Putamen (tissue), 1 donor: Measurements from ENCODE around the gene CTBP1.
"Not testable (repeated sequence)": the region's sequence is repeated elsewhere in the genome, so short reads cannot be mapped to it uniquely, and the experiment has no call there.

Experiments
- DNase-seq: peaks from one replicate; pipeline ENCODE4 v3.0.0-alpha.2; 2016; ENCODE audit warnings: low spot score

The CTBP1 gene

GRCh38 chr4:1237981-1238675, 10.8 kb downstream of the CTBP1 start:
- DNase-seq: no peak

- not testable (repeated sequence) for DNase-seq
These were observed 11.7 kb downstream of the CTBP1 start for GRCh38 chr4:1237261-1237660.

GRCh38 chr4:1236836-1237235, 12.1 kb downstream of the CTBP1 start:
- DNase-seq: not testable (repeated sequence)

GRCh38 chr4:1236103-1236641, 12.8 kb downstream of the CTBP1 start:
- DNase-seq: no peak

GRCh38 chr4:1235381-1236102, 13.4 kb downstream of the CTBP1 start:
- DNase-seq: no peak

- no peak for DNase-seq
These were observed 14.1 kb downstream of the CTBP1 start for GRCh38 chr4:1234811-1235292.

- no peak for DNase-seq
These were observed 14.6 kb downstream of the CTBP1 start for GRCh38 chr4:1234309-1234695.

DNA sequence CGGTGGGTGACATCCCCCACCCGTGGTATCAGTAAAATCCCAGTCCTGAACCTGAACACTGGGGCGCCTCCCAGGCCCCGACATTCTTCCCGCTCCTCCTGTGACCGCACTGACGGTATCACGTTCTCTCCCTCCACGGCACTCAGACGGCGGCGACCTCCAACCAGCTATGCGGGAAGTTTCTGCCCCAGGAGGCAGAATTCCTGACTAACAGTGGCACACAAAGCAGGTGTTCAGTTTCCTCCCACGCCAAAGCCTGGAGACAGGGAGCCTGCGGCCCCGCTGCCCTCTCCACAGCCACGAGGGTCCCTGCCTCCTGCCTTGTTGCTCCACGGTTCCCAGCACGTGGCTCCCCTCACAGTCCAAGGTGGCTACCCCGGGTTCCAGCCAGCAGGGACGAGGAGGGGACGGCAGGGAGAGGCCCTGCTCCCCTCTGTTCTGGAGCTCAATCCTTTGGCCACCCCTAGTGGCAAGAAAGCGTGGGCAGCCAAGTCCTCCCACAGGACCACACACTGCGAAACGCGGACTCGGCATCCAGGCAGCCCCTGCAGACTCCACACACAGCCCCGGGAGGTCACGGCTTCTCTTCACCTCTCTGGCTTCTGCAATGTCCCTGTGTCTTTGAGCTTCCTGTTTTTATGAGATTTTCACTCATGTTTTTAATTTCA, 15.2 kb downstream of the CTBP1 start:
- DNase-seq: no peak

- no peak for DNase-seq
These were observed 16.0 kb downstream of the CTBP1 start for GRCh38 chr4:1232661-1233621.

- no peak for DNase-seq
These were observed 17.1 kb downstream of the CTBP1 start for GRCh38 chr4:1231637-1232360.

GRCh38 chr4:1230971-1231636, 17.8 kb downstream of the CTBP1 start:
- DNase-seq: no peak

GRCh38 chr4:1230316-1230715, 18.6 kb downstream of the CTBP1 start:
- DNase-seq: no peak

DNA sequence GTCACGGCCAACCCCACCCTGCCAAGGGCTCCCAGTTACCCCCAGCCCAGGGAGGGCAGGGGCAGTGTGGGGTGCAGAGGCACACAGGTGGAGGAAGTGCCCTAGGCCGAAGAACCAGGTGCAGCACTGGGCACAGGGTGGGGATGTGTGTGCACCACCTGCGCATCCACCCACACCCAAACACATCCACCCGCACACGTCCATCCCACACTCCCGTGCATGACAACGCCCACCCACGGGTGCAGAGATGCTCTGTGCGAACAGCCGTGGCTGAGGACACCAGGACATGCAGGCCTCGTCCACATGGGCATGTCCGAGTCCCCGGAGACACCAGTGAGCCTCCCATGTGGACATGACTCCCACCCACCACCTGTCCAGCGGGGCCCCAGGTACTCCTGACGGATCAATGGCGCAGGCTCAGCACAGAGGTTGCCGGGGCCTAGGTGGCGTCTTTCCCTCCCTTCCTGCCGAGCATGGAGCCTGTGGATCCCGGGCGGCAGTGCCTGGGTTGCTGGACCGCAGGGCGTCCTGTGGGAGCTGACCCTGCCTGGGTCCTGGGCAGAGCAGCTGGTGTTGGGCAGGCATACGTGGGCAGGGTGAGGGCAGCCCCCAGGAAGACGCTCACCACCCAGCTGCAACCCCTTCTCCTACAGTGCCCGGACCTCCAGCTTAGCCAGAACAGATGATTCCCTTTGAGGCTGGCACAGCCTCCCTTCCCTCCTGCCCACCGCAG, 19.6 kb downstream of the CTBP1 start:
- no peak for DNase-seq

- DNase-seq: no peak
These were observed 21.1 kb downstream of the CTBP1 start for GRCh38 chr4:1227816-1228215.

DNA sequence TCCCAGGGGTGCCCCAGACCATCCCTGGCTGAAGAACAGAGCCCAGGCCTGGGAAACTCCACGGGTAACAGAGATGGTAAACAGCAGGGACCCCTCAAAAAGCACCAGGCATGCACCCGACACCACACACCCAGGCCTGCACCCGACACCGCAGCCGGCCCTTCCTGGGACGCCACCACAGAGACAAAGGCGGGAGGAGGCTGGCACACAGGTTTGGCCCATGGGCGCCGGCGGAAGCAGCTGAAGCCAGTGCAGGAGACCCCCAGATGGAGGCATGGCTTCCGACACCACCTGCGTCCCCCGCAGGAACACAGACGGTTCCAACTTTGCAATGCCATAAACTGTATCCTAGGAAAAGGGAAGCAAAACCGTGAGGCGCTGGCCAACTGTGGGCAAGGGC, 22.3 kb downstream of the CTBP1 start:
- no peak for DNase-seq

- DNase-seq: no peak
These were observed 22.8 kb downstream of the CTBP1 start for GRCh38 chr4:1226144-1226481.

DNA sequence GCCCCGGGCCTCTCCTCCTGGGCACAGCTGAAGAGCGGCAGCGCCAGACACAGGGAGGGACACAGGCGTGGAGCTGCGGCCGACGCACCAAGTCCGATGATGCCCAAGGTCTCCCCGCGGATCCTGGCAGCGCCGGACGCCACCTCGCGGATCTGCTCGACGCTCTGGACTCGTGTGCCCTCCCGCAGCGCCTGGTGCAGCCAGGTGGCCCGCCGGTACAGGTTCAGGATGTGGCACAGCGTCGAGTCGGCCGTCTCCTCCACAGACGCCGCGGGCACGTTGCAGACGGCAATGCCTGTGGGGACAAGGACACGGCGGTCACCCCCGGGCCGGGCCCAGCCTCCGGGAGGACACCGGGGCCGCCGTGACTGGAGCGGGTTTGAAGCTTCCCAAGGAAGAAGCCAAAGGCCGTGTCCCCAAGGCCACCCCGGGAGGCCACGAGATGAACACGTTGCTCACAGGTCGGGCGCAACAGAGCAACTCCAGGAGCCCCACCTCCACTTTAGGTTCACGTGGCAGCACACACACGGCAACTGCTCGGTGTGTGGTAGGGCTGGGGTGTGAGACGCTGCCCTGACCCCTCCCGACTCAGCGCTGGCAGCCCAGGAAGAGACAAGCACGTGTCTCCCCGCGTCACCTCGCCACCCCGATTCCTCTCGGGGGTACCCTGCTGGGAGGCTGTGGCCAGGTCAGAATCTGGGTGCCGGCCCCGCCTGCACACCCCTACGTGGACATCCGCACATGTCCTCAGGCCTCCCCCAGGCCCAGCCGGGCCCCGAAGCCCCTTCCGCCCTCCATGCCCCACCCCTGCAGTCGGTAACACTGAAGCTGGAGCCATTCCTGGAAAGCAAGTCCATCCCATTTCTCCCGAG, 23.4 kb downstream of the CTBP1 start:
- DNase-seq: no peak
